G401 (cell line): ENCODE results near the gene DOCK9. TPM values are rescaled to one million over a fixed set of nuclear protein-coding genes. Genes with fewer than 3 reads are reported as not detected.
A peak's percentile ranks its signal among the peaks of the same experiment; 100 is the strongest.
"Not testable (repeated sequence)": the region's sequence is repeated elsewhere in the genome, so short reads cannot be mapped to it uniquely, and the experiment has no call there.

Experiments
- DNase-seq: peaks from one replicate; pipeline ENCODE4 v3.0.0-alpha.2; 2015; ENCODE audit warnings: low spot score
- in situ Hi-C: cut with HindIII; loops from 2 replicates; pipeline ENCODE4 v1.10.0; 2016; ENCODE audit warnings: low sequenced_read_pairs, mixed read lengths
- total RNA-seq: library from RNA; depleted of rRNA; stranded (reverse); fragments of >200 nt; shearing (Covaris generic); gene quantifications from 2 replicates; pipeline ENCODE4 v1.2.3, GENCODE V29; 2014

DOCK9 gene
- total RNA-seq, 1 experiment from 2014 or later: 0.51 TPM

- no peak for DNase-seq
- in situ Hi-C loops: no loop called here
Measured at GRCh38 chr13:98820744-98821371, 157.0 kb downstream of the DOCK9 start.

GRCh38 chr13:98820300-98820699 is 157.6 kb downstream of the DOCK9 start:
- in situ Hi-C loops: no loop called here
- no peak for DNase-seq

GRCh38 chr13:98819382-98820010 is 158.4 kb downstream of the DOCK9 start:
- DNase-seq: no peak
- in situ Hi-C loops: no loop called here

- in situ Hi-C loops: no loop called here
- DNase-seq: no peak
Measured at GRCh38 chr13:98816406-98816805, 161.5 kb downstream of the DOCK9 start.

GRCh38 chr13:98813993-98814392 is 163.9 kb downstream of the DOCK9 start:
- in situ Hi-C loops: no loop called here
- no peak for DNase-seq

GRCh38 chr13:98812186-98812790 is 165.6 kb downstream of the DOCK9 start:
- DNase-seq, in situ Hi-C loops: not testable (repeated sequence)

GRCh38 chr13:98810746-98811145 is 167.1 kb downstream of the DOCK9 start:
- DNase-seq: no peak
- in situ Hi-C loops: no loop called here

- in situ Hi-C loops: no loop called here
- no peak for DNase-seq
Measured at GRCh38 chr13:98809345-98809777, 168.5 kb downstream of the DOCK9 start.

GRCh38 chr13:98807774-98808173 is 170.1 kb downstream of the DOCK9 start:
- no peak for DNase-seq
- in situ Hi-C loops: no loop called here

- no peak for DNase-seq
- in situ Hi-C loops: no loop called here
Measured at GRCh38 chr13:98804336-98804855, 173.5 kb downstream of the DOCK9 start.

- in situ Hi-C loops: no loop called here
- no peak for DNase-seq
Measured at GRCh38 chr13:98803921-98804320, 173.9 kb downstream of the DOCK9 start.

GRCh38 chr13:98803111-98803561 is 174.7 kb downstream of the DOCK9 start:
- in situ Hi-C loops: no loop called here
- no peak for DNase-seq

- in situ Hi-C loops: no loop called here
Measured at GRCh38 chr13:98802559-98802958, 175.3 kb downstream of the DOCK9 start.

GRCh38 chr13:98801626-98802418 is 176.0 kb downstream of the DOCK9 start:
- in situ Hi-C loops: no loop called here
- no peak for DNase-seq

More at GRCh38 chr13:98802559-98802958, 175.3 kb downstream of the DOCK9 start:
- no peak for DNase-seq

- in situ Hi-C loops: no loop called here
- no peak for DNase-seq
Measured at GRCh38 chr13:98800078-98800477, 177.8 kb downstream of the DOCK9 start.

GRCh38 chr13:98798849-98799645 is 178.8 kb downstream of the DOCK9 start:
- in situ Hi-C loops: no loop called here
- DNase-seq: no peak

GRCh38 chr13:98797456-98797855 is 180.4 kb downstream of the DOCK9 start:
- in situ Hi-C loops: no loop called here
- peak; percentile 8 for DNase-seq

- in situ Hi-C loops: no loop called here
- DNase-seq: no peak
Measured at GRCh38 chr13:98796798-98797197, 181.1 kb downstream of the DOCK9 start.

GRCh38 chr13:98796191-98796590 is 181.7 kb downstream of the DOCK9 start:
- in situ Hi-C loops: no loop called here
- no peak for DNase-seq
